GM18508 (cell line): ENCODE data around the gene FRMD5.
"Not testable (repeated sequence)": the region's sequence is repeated elsewhere in the genome, so short reads cannot be mapped to it uniquely, and the experiment has no call there.

Source experiments
- ATAC-seq: cut with Tn5 transposase; IDR thresholded peaks from one replicate; pipeline ENCODE4 v1.9.1; 2021; ENCODE audit warnings: moderate number of reproducible peaks; ENCODE audit not compliant: insufficient read depth, unreplicated experiment

The FRMD5 gene

GRCh38 chr15:43873651-43874050 lies 321.4 kb downstream of the FRMD5 start:
- no peak for ATAC-seq

DNA sequence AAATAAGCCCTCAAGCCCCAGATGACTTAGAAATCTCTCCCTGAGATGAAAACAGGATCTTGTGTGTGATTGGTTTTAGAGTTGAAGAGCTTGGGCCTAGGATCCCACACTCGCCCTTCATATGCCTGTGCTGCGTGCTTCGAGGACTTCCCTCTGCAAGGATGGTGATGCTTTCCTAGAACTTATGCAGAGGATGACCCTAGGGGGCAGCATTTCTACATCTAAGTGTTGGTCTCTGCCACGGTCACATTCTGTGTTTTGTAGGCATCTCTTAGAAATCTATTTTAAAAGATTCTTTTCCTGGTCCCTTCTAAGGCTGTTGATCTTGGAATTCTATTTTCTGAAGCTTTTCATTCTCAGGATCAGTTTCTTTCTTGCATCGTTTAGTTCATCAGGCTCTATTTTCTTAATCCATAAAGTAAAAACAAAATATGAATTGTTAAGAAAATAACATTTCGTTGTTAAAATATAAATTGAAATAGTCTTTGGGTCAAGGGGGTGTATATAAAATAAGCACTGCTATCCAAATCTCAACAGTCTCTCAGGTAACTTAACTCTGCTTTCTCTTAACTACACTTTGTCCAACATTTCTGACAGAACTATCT lies 322.6 kb downstream of the FRMD5 start:
- no peak for ATAC-seq

DNA sequence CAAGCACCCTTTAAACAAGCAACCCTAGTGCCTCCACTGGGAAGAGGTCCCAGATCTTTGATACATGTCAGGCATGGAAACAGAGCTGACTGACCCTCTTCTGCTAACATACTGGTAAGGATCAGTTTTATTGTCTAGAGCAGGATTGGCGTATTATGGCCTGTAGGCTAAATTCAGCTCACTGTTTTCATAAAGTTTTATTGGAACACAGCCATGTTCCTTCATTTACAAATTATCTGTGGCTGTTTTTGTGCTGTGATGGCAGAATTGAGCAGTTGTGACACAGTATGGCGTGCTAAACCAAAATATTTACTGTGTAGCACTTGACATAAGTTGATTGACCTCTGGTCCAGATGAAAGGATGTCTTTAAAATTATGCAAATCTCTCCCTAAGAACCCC lies 323.2 kb downstream of the FRMD5 start:
- ATAC-seq: no peak

DNA sequence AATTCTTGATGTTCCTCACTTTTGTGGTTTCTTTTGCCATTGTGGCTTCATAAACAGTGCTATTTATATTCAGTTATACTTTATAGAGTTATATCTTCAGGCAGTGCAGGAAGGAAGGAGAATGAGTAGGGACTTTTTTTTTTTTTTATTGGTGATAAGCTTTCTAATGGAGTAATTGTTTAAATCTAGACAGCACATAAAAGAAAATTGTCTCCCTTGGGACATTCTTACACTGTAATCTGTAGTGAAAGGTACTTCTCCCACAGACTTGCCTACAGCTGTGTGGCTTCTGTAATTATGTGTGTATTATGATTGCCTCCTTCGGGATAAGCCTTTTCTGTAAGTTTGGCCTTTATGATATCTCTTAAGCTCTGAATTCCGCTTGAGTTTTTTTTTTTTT lies 326.7 kb downstream of the FRMD5 start:
- ATAC-seq: no peak

GRCh38 chr15:43867096-43867495 lies 328.0 kb downstream of the FRMD5 start:
- ATAC-seq: no peak

DNA sequence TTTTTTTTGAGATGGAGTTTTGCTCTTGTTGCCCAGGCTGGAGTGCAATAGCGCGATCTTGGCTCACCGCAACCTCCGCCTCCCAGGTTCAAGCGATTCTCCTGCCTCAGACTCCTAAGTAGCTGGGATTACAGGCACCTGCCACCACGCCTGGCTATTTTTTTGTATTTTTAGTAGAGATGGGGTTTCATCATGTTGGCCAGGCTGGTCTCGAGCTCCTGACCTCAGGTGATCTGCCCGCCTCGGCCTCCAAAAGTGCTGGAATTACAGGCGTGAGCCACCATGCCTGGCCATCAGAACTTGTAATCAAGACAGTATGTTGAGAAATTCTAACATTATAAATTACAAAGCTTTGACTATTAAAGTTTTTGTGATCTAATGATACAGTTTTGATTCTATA lies 328.4 kb downstream of the FRMD5 start:
- not testable (repeated sequence) for ATAC-seq

GRCh38 chr15:43859546-43859945 lies 335.5 kb downstream of the FRMD5 start:
- no peak for ATAC-seq

DNA sequence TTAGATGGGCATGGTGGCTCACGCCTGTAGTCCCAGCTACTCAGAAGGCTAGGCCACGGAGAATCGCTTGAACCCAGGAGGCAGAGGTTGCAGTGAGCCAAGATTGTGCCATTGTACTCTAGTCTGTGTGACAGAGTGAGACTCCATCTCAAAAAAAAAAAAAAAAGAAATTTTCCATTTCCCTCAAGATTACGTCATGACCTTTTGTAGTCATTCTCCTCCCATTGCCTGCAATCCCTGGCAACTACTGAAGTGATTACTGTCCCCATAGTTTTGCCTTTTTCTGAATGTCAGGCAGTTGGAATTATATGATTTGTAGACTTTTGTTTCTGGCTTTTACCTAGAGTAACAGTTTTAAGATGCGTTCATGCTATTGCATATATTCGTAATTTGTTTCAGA lies 340.3 kb downstream of the FRMD5 start:
- no peak for ATAC-seq

DNA sequence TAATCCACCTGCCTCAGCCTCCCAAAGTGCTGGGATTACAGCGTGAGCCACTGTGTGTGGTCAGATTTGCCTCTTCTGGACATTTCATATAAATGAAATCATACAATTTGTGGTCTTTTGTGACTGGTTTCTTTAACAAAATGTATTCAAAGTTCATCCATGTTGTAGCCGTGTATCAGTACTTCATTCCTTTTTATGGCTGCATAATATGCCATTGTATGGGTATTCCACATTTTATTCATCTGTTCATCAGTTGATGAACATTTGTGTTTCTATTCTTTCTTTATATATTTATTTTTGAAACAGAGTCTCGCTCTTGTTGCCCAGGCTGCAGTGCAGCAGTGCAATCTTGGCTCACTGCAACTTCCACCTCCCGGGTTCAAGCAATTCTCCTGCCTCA lies 342.5 kb downstream of the FRMD5 start:
- no peak for ATAC-seq

DNA sequence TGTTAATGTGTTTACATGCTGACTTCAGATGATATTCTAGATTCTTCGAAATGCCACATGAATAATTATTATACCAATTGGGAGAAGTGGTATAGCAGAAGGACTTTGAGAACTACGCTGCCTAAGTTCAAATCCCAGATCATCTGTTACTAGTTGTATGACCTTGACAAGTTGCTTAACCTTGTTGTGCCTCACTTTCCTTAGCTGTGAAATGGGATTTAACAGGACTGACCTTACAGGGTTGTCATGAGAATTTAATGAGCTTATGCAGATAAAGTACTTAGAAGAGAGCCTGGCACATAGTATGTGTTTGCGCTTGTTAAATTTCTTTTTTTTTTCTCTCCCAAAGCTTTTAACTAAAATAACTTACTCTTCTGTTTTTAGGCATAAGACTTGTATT lies 343.8 kb downstream of the FRMD5 start:
- no peak for ATAC-seq

DNA sequence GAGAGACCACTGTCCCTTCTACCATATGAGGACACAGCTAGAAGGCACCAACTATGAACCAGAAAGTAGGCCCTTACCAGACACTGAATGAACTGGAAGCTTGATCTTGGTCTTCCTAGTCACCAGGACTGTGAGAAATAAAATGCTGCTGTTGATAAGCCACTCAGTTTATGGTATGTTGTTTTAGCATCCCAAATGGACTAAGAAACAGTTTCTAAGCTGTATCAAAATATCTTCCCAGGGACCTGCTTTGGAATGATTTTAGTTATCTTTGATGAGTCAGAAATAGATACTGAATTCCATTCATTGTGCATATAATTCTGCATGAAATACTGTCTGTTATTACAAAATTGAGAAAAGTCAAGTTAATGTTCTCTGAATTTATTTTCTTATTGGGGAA lies 349.6 kb downstream of the FRMD5 start:
- ATAC-seq: no peak

DNA sequence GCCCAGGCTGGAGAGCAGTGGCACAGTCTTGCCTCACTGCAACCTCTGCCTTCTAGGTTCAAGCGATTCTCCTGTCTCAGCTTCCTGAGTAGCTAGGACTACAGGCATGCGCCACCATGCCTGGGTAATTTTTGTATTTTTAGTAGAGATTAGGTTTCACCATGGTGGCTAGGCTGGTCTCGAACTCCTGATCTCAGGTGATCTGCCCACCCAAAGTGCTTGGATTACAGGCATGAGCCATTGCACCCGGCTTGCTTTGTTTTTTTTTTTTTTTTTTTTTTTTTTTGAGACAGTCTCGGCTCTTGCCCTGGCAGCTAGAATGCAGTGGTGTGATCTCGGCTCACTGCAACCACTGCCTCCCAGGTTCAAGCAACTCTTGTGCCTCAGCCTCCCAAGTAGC lies 362.6 kb downstream of the FRMD5 start:
- ATAC-seq: not testable (repeated sequence)

GRCh38 chr15:43831519-43832052 lies 363.5 kb downstream of the FRMD5 start:
- ATAC-seq: not testable (repeated sequence)

DNA sequence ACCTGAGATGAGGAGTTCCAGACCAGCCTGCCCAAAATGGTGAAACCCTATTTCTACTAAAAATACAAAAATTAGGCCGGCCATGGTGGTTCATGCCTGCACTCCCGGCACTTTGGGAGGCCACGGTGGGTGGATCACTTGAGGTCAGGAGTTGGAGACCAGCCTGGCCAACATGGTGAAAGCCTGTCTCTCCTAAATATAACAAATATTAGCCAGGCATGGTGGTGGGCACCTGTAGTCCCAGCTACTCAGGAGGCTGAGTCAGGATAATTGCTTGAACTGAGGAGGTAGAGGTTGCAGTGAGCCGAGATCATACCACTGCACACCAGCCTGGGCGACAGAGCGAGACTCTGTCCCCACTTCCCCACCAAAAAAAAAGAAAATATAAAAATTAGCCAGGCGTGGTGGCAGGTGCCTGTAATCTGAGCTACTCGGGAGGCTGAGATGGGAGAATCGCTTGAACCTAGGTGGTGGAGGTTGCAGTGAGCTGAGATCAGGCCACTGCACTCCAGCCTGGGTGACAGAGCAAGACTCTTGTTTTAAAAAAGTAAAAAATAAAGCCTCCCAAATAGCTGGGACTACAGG lies 364.3 kb downstream of the FRMD5 start:
- not testable (repeated sequence) for ATAC-seq

- not testable (repeated sequence) for ATAC-seq
These were observed 365.0 kb downstream of the FRMD5 start for GRCh38 chr15:43829951-43830540.

DNA sequence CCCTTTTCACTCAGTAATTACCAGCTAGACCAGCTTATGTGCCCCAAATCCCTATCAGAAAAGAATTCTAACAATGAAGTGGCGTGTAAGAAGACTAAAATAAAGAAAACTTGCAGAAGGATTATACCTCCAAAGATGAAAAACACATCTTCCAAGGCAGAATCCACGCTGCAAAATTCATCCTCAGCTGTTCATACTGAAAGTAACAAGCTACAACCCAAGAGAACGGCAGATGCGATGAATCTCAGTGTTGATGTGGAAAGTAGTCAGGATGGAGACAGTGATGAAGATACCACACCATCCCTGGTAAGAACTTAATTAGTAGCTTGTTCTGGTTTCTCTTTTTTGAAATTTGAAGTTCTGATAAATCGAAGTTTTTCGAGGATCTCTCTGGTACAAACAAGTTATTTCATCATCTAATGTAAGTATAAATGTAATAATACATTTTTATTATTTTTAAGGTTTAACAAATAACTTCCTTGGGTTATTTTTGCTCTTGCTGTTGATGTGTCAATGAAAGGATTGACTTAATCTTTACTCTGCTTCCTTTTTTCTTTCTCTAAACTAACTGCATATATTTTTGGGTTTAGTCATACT lies 366.9 kb downstream of the FRMD5 start:
- ATAC-seq: no peak

DNA sequence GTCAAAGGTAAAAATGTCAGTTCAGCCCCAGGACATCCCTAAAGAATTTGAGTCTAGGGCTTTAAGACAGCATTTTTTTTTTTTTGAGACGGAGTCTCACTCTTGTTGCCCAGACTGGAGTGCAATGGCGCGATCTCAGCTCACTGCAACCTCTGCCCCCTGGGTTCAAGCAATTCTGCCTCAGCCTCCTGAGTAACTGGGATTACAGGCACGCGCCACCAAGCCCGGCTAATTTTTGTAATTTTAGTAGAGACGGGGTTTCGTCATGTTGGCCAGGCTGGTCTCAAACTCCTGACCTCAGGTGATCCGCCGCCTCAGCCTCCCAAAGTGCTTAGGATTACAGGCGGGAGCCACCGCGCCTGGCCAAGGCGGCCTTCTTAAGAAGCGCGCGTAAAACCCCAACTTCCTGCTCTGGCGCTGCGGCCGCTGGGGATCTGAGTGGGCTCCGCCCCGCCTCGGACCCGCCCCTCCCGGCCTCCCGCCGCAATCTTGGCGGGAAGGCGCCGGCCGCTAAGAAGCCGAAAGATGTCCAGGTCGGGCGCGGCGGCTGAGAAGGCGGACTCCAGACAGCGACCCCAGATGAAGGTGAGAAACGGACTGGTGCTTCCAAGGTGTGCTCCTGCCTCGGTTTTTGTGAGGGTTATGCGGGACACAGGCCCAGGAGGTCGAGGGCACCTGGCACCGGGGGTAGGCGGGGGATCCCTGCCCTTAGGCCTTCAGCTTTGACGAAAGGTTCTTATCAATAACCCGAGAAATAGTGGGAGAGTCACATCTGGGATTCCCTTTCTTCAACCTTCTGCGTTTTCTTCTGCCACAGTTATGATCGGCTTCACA lies 368.3 kb downstream of the FRMD5 start, which contains the start of gene WDR76:
Gene WDR76, plus strand, starts transcription at position 495 of the 834 bp plus-strand sequence. Its CDS starts 31 bp downstream, at position 526.
- ATAC-seq: no peak

GRCh38 chr15:43826029-43826507 lies 369.0 kb downstream of the FRMD5 start:
- no peak for ATAC-seq

GRCh38 chr15:43825305-43825704 lies 369.8 kb downstream of the FRMD5 start:
- not testable (repeated sequence) for ATAC-seq
